Ascending aorta (tissue), 2 donors: Measurements from ENCODE around the gene EHMT1. TPM values are rescaled to one million over a fixed set of nuclear protein-coding genes. Genes with fewer than 3 reads are reported as not detected.

Experiments
- DNase-seq, 2 donors: peaks; one replicate each; pipeline ENCODE4 v3.0.0-alpha.2; 2019; ENCODE audit warnings: low spot score in 2 of 2
- H3K27ac ChIP-seq, 2 donors: fragments of 200-600 bp; sonication (generic); one replicate each; pipeline ENCODE4 v1.5.1; 2016 to 2017; ENCODE audit warnings: mild to moderate bottlenecking in 1 of 2
- H3K27me3 ChIP-seq: fragments of 200-600 bp; sonication (generic); one replicate; pipeline ENCODE4 v1.5.1; 2017
- H3K36me3 ChIP-seq, 2 donors: fragments of 200-600 bp; sonication (generic); one replicate each; pipeline ENCODE4 v1.5.1; 2016
- H3K4me1 ChIP-seq, 2 donors: fragments of 200-600 bp; sonication (generic); one replicate each; pipeline ENCODE4 v1.5.1; 2016 to 2017; ENCODE audit warnings: mild to moderate bottlenecking in 1 of 2
- H3K4me3 ChIP-seq, 2 donors: fragments of 200-600 bp; sonication (generic); one replicate each; pipeline ENCODE4 v1.5.1; 2016 to 2017; ENCODE audit warnings: mild to moderate bottlenecking in 1 of 2
- H3K9me3 ChIP-seq, 2 donors: fragments of 200-600 bp; sonication (generic); one replicate each; pipeline ENCODE4 v1.5.1; 2016
- intact Hi-C: fragments of 100-400 bp; cut with DNase I; formaldehyde crosslinking; loops from one replicate; pipeline ENCODE4 v1.15.1; 2023
- total RNA-seq: library from RNA; depleted of rRNA; stranded (reverse); fragments of >200 nt; gene quantifications from one replicate; pipeline ENCODE4 v1.1.0, GENCODE V29; 2016
- TF ChIP-seq, protein P1 (sequence below), 3 experiments: fragments of 200-600 bp in 2 of 3; fragments of 450-650 bp in 1 of 3; sonication (generic) in 2 of 3; IDR thresholded peaks; one replicate each; pipeline ENCODE4 v1.5.1; 2016 to 2019; ENCODE audit warnings: antibody characterized with exemption in 3 of 3, mild to moderate bottlenecking in 1 of 3, moderate library complexity in 1 of 3

EHMT1 gene
- total RNA-seq, 1 donor from 2014 or later = 49.9 TPM

DNA sequence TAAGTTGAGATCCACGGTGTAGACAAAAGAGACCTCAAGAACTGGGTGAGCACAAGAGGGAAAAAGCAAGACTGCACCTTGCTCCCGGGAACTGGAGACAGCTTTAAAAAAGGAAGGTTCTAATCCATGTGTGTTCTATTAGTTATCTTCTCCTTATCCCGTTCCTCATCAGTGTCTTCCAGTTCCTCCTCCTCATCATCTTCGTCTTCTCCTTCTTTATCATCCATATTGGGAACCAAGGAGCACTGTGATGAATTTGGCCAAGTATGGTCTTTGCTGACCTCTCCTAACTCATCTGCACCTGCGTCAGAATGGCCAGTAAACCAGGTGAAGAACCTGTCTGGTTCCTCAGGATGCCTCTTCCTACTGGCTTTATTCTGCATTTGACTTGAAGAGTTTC, 22.1 kb downstream of the EHMT1 start:
- TF ChIP-seq, protein P1, sequence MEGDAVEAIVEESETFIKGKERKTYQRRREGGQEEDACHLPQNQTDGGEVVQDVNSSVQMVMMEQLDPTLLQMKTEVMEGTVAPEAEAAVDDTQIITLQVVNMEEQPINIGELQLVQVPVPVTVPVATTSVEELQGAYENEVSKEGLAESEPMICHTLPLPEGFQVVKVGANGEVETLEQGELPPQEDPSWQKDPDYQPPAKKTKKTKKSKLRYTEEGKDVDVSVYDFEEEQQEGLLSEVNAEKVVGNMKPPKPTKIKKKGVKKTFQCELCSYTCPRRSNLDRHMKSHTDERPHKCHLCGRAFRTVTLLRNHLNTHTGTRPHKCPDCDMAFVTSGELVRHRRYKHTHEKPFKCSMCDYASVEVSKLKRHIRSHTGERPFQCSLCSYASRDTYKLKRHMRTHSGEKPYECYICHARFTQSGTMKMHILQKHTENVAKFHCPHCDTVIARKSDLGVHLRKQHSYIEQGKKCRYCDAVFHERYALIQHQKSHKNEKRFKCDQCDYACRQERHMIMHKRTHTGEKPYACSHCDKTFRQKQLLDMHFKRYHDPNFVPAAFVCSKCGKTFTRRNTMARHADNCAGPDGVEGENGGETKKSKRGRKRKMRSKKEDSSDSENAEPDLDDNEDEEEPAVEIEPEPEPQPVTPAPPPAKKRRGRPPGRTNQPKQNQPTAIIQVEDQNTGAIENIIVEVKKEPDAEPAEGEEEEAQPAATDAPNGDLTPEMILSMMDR (IDR thresholded peaks at IDR 0.05) = no peak
- no peaks in the 10 kb centered on the region for H3K9me3 ChIP-seq
- H3K4me3 ChIP-seq = no peak overlapping the region
- intact Hi-C loops = no loop called here
- no peaks in the 10 kb centered on the region for H3K27me3 ChIP-seq
- no peaks in the 10 kb centered on the region for H3K4me1 ChIP-seq
- H3K27ac ChIP-seq = no peak overlapping the region
- no peak for DNase-seq
- H3K36me3 ChIP-seq = peaks cover 0 to 6% of the 10 kb centered on the region in 2 donors

DNA sequence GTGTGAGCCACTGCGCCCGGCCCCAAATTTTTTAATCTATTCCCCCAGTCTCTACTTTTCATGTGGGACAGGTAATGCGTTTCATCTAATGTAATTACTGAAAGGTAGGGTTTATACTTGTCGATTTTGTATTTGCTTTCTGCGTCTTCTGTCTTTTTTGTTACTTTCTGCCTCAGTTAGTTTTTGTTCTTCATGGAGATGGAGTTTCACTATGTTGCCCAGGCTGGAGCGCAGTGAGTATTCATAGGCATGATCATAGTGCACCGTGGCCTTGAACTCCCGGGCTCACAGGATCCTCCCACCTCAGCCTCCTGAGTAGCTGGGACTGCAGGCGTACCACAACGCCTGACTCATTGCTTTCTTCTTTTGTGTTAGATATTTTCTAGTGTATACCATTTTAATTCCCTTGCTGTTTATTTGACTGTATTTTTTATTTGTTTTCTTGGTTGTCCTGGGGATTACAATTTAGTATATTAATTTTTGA, 23.4 kb downstream of the EHMT1 start:
- intact Hi-C loops = no loop called here
- TF ChIP-seq, protein P1 (IDR thresholded peaks at IDR 0.05) = no peak
- no peak for DNase-seq
- H3K4me1 ChIP-seq = no peaks in the 10 kb centered on the region
- no peaks in the 10 kb centered on the region for H3K9me3 ChIP-seq
- no peaks in the 10 kb centered on the region for H3K27me3 ChIP-seq
- H3K27ac ChIP-seq = no peak overlapping the region
- no peak overlapping the region for H3K4me3 ChIP-seq
- peaks cover 0 to 6% of the 10 kb centered on the region in 2 donors for H3K36me3 ChIP-seq

DNA sequence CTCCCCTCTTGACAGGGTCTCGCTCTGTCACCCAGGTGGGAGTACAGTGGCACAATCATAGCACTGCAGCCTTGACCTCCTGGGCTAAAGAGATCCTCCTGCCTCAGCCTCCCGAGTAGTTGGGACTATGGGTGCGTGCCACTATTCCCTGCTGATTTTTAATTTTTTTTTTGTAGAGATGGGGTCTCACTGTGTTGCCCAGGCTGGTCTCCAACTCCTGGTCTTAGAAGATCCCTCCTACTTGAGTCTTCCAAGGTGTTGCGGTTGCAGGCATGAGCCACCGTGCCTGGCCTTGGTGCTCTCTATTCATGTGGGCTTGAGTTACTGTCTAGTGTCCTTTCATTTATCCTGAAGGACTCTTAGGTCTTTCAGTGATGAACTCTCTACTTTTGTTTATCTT, 24.1 kb downstream of the EHMT1 start:
- no peak overlapping the region for H3K27ac ChIP-seq
- no peaks in the 10 kb centered on the region for H3K4me1 ChIP-seq
- no peak for DNase-seq
- H3K9me3 ChIP-seq = no peaks in the 10 kb centered on the region
- TF ChIP-seq, protein P1 (IDR thresholded peaks at IDR 0.05) = no peak
- H3K36me3 ChIP-seq = peaks cover 0 to 6% of the 10 kb centered on the region in 2 donors
- no peak overlapping the region for H3K4me3 ChIP-seq
- intact Hi-C loops = no loop called here
- H3K27me3 ChIP-seq = no peaks in the 10 kb centered on the region

DNA sequence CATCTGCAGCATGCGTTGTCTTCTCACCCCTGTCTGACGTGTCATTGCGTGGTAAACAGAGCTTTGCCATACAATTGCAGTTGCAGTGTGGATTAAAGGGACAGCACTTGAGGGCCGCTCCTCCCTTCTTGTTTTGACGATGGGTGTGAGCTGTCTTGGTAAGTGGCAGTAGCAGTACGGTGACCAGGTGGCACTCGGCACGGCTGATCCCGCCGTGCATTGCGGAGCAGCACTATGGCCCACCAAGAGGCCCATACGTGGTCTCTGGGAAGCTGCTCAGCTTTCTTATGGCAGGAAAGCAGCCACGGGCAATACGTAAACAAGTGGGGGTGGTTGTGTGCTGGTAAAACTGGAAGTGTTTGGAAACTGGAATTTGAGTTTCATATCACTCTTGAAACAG, 25.1 kb downstream of the EHMT1 start:
- Histone ChIP-seq H3K27ac (no peak overlapping the region), H3K9me3 (no peaks in the 10 kb centered on the region), H3K36me3 (peaks cover 0 to 6% of the 10 kb centered on the region in 2 donors), H3K27me3 (no peaks in the 10 kb centered on the region), H3K4me3 (no peak overlapping the region), H3K4me1 (no peaks in the 10 kb centered on the region)
- TF ChIP-seq, protein P1 (IDR thresholded peaks at IDR 0.05) = no peak
- no peak for DNase-seq
- intact Hi-C loops = no loop called here

DNA sequence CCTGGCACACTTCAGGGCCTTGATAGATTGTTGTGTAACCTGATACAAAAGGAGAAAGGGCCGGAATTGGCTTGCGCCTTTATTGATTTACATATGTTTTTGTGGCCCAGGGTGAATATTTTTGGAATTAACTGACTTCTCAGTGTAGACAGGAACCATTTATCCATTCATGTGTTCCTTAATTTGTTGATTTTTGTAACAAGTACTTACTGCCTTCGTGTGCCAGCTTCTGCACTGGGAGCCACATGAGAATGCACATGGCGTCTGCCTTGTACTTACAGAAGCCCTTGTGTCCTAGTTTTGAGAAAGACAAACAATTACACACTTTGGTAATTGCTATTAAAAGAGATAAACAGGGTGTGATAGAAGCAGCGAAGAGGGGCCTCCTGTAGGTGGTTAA, 26.4 kb downstream of the EHMT1 start:
- no peak overlapping the region for H3K27ac ChIP-seq
- no peaks in the 10 kb centered on the region for H3K27me3 ChIP-seq
- intact Hi-C loops = no loop called here
- H3K4me1 ChIP-seq = no peaks in the 10 kb centered on the region
- H3K9me3 ChIP-seq = no peaks in the 10 kb centered on the region
- H3K36me3 ChIP-seq = peaks cover 0 to 6% of the 10 kb centered on the region in 2 donors
- H3K4me3 ChIP-seq = no peak overlapping the region
- no peak for DNase-seq
- TF ChIP-seq, protein P1 (IDR thresholded peaks at IDR 0.05) = no peak

DNA sequence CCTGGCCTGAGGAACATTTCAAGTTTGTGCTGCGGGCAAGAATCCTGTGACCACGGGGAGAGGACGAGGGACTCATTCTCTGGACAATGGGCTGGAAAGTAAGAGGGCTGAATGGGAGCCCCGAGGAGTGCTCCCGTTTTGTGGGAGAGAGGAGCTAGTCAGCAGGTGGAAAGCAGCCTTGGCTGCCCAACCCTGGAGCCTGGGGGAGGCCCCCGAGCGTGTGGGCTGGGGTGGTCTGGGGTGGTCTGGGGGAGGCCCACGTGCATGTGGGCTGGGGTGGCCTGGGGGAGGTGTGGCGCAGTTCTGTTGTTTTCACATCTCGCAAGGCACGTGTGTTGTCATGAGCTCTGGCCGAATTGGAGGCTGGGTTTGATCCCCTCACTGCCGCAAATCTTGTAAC, 27.5 kb downstream of the EHMT1 start:
- intact Hi-C loops = no loop called here
- DNase-seq = no peak

More for the DNA sequence above, 27.5 kb downstream of the EHMT1 start:
- H3K9me3 ChIP-seq = no peaks in the 10 kb centered on the region
- H3K4me1 ChIP-seq = no peaks in the 10 kb centered on the region
- H3K36me3 ChIP-seq = peaks cover 0 to 6% of the 10 kb centered on the region in 2 donors
- TF ChIP-seq, protein P1 (IDR thresholded peaks at IDR 0.05) = no peak
- H3K27me3 ChIP-seq = no peaks in the 10 kb centered on the region
- H3K4me3 ChIP-seq = no peak overlapping the region
- H3K27ac ChIP-seq = no peak overlapping the region
